PC-9 (cell line): ENCODE measurements around the gene ZNF776. TPM values are rescaled to one million over a fixed set of nuclear protein-coding genes. Genes with fewer than 3 reads are reported as not detected.

Experiments used
- BruUV-seq: library from RNA; stranded (reverse); fragments of 400-500 nt; replicated peaks from 2 replicates; lab custom pipeline; 2021; lab: Mats Ljungman, UMichigan
- CTCF ChIA-PET: fragments of 300-600 bp; sonication (Branson Sonifier 250); formaldehyde crosslinking; loops from one replicate; lab custom pipeline; 2022; ENCODE audit warnings: antibody characterized with exemption; lab: Charles Lee
- POLR2A ChIA-PET: fragments of 300-600 bp; sonication (Branson Sonifier 250); formaldehyde crosslinking; loops from one replicate; lab custom pipeline; 2022; ENCODE audit warnings: antibody characterized with exemption; ENCODE audit not compliant: unreplicated experiment; lab: Charles Lee
- DNase-seq, 2 experiments: peaks; one replicate each; pipeline versions ENCODE4 v3.0.0 to v3.0.0-alpha.2; 2015 to 2022; ENCODE audit warnings: mixed read lengths in 1 of 2
- H2AFZ ChIP-seq: fragments of 200-600 bp; sonication (generic); 2 replicates; pipeline ENCODE4 v1.8.1; 2017; ENCODE audit warnings: antibody characterized with exemption
- H3F3A ChIP-seq: fragments of 200-600 bp; sonication (generic); 2 replicates; pipeline ENCODE4 v1.8.1; 2017; ENCODE audit warnings: antibody characterized with exemption, mild to moderate bottlenecking, low read depth; ENCODE audit not compliant: insufficient read depth
- H3K27ac ChIP-seq: fragments of 200-600 bp; sonication (generic); 2 replicates; pipeline ENCODE4 v1.6.1; 2016; ENCODE audit warnings: mixed run types
- H3K27me3 ChIP-seq: fragments of 200-600 bp; sonication (generic); 2 replicates; pipeline ENCODE4 v1.6.1; 2016; ENCODE audit warnings: low read depth, mixed run types; ENCODE audit not compliant: insufficient read depth
- H3K36me3 ChIP-seq: fragments of 200-600 bp; sonication (generic); 2 replicates; pipeline ENCODE4 v1.6.1; 2016; ENCODE audit warnings: low read depth, mixed run types
- H3K4me1 ChIP-seq: fragments of 200-600 bp; sonication (generic); replicated peaks from 2 replicates; pipeline ENCODE4 v1.6.1; 2016; ENCODE audit warnings: mixed run types; ENCODE audit not compliant: insufficient read depth
- H3K4me2 ChIP-seq: fragments of 200-600 bp; sonication (generic); 2 replicates; pipeline ENCODE4 v1.6.1; 2017; ENCODE audit warnings: mixed run types
- H3K4me3 ChIP-seq: fragments of 200-600 bp; sonication (generic); 2 replicates; pipeline ENCODE4 v1.6.1; 2016; ENCODE audit warnings: mixed run types
- H3K79me2 ChIP-seq: fragments of 200-600 bp; sonication (generic); 2 replicates; pipeline ENCODE4 v1.6.1; 2017; ENCODE audit warnings: low read depth, mixed run types
- H3K9me2 ChIP-seq: fragments of 200-600 bp; sonication (generic); 2 replicates; pipeline ENCODE4 v1.8.1; 2017; ENCODE audit warnings: mild to moderate bottlenecking; ENCODE audit not compliant: insufficient read depth
- H3K9me3 ChIP-seq: fragments of 200-600 bp; sonication (generic); 2 replicates; pipeline ENCODE4 v1.8.1; 2016; ENCODE audit warnings: low read depth; ENCODE audit not compliant: insufficient read depth
- H4K20me1 ChIP-seq: fragments of 200-600 bp; sonication (generic); 2 replicates; pipeline ENCODE4 v1.8.1; 2017; ENCODE audit not compliant: insufficient read depth
- CTCF ChIP-seq: fragments of 200-600 bp; sonication (generic); conservative IDR thresholded peaks from 2 replicates; pipeline ENCODE4 v1.6.1; 2017; ENCODE audit warnings: mixed run types, antibody characterized with exemption, mild to moderate bottlenecking, moderate library complexity
- EZH2 ChIP-seq: fragments of 200-600 bp; sonication (generic); IDR thresholded peaks from 2 replicates; pipeline ENCODE4 v1.8.0; 2017; ENCODE audit warnings: antibody characterized with exemption, low read depth
- intact Hi-C: fragments of 100-400 bp; cut with micrococcal nuclease; formaldehyde crosslinking; loops from one replicate; pipeline ENCODE4 v1.10.0; 2022; ENCODE audit not compliant: unreplicated experiment
- total RNA-seq: library from RNA; stranded (reverse); gene quantifications from 2 replicates; pipeline ENCODE4 v1.2.3, GENCODE V29; 2021

The ZNF776 gene
- total RNA-seq, 1 experiment from 2014 or later = 16.9 TPM

- Histone ChIP-seq H3K4me1 (peaks cover 10% of the 10 kb centered on the region; the same call in 1 of the 2 replicates), H3K9me2 (no peaks in the 10 kb centered on the region), H3K27ac (no peak overlapping the region), H3K79me2 (peaks cover 34% of the 10 kb centered on the region), H3K4me2 (peak overlapping the region; percentile 87), H3K9me3 (peaks cover 62% of the 10 kb centered on the region), H2AFZ (no peak overlapping the region), H3K27me3 (no peaks in the 10 kb centered on the region), H3K36me3 (peaks cover 53% of the 10 kb centered on the region), H3K4me3 (peak overlapping the region; percentile 98), H3F3A (no peaks in the 10 kb centered on the region), H4K20me1 (no peaks in the 10 kb centered on the region)
- intact Hi-C loops = loop anchor here (10.0 kb wide), 1 partner anchor 157 kb away; no protein-coding TSS in a partner anchor
- POLR2A ChIA-PET = interaction anchor here (0.6 kb wide), 1 partner anchor 435 kb away, joined by 3 read pairs; the partner anchor contains the start of gene ZNF274
- no TSS peak for BruUV-seq
- DNase-seq = no peak
- no peak for TF ChIP-seq CTCF
- no peak for TF ChIP-seq EZH2
- CTCF ChIA-PET = interaction anchor here (0.6 kb wide), 1 partner anchor 663 kb away, joined by 5 read pairs; no protein-coding TSS in a partner anchor
These were observed 1.4 kb downstream of the ZNF776 start for GRCh38 chr19:57748029-57748428.

DNA sequence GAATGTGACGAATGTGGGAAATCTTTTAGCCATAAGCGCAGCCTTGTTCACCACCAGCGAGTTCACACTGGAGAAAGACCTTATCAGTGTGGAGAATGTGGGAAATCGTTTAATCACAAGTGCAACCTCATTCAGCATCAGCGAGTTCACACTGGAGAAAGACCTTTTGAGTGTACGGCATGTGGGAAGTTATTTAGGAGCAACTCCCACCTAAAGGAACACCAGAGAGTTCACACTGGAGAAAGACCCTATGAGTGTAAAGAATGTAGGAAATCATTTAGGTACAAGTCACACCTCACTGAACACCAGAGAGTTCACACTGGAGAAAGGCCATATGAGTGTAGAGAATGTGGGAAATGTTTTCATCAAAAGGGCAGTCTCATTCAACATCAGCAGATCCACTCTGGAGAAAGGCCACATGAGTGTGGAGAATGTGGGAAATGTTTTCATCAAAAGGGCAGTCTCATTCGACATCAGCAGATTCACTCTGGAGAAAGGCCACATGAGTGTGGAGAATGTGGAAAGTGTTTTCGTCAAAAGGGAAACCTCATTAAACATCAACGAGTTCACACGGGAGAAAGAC lies 7.6 kb downstream of the ZNF776 start:
- Histone ChIP-seq H3K79me2 (peaks cover 10% of the 10 kb centered on the region), H3F3A (no peaks in the 10 kb centered on the region), H3K27me3 (no peaks in the 10 kb centered on the region), H3K4me3 (0 out of 2 replicates have a peak overlapping the region, but pooled peaks have one; percentile 0), H3K9me2 (no peaks in the 10 kb centered on the region), H2AFZ (no peak overlapping the region), H4K20me1 (no peaks in the 10 kb centered on the region), H3K36me3 (peaks cover 83% of the 10 kb centered on the region), H3K4me2 (no peak overlapping the region), H3K27ac (no peak overlapping the region), H3K4me1 (no peaks in the 10 kb centered on the region), H3K9me3 (peaks cover 77% of the 10 kb centered on the region)
- TF ChIP-seq EZH2 (no peak), CTCF (no peak)
- ChIA-PET POLR2A (no interaction called here), CTCF (no interaction called here)
- no TSS peak for BruUV-seq
- intact Hi-C loops = no loop called here
- no peak for DNase-seq

DNA sequence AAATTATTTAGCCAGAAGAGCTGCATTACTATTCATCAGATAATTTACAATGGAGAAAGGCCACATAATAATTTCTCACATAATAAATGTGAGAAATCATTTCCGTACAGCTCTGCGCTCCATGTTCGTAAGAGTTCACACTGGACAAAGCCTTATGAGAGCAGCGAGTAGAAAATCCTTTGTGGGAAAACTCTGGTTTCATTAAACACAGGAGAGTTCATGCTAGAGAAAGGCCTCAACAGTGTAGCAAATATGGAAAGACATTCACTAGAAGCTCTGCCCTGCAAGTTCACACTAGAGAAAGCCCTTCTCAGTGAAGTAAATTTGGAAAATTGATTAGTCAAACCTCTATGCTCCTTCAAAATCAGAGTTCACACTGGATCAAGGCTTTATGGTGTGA lies 8.4 kb downstream of the ZNF776 start:
- Histone ChIP-seq H3K27me3 (no peaks in the 10 kb centered on the region), H3K79me2 (0 out of 2 replicates have a peak, but pooled peaks cover 1% of the 10 kb centered on the region), H3K4me1 (no peaks in the 10 kb centered on the region), H3K9me2 (no peaks in the 10 kb centered on the region), H2AFZ (no peak overlapping the region), H3K4me2 (no peak overlapping the region), H3K4me3 (0 out of 2 replicates have a peak overlapping the region, but pooled peaks have one; percentile 0), H3K36me3 (peaks cover 75% of the 10 kb centered on the region), H3K9me3 (peaks cover 69% of the 10 kb centered on the region), H3K27ac (no peak overlapping the region), H3F3A (no peaks in the 10 kb centered on the region), H4K20me1 (no peaks in the 10 kb centered on the region)
- DNase-seq = no peak
- TF ChIP-seq CTCF = no peak
- no peak for TF ChIP-seq EZH2
- POLR2A ChIA-PET = no interaction called here
- intact Hi-C loops = no loop called here
- no TSS peak for BruUV-seq
- CTCF ChIA-PET = no interaction called here
